ENCODE measurements around the gene DPYSL4.

DNA sequence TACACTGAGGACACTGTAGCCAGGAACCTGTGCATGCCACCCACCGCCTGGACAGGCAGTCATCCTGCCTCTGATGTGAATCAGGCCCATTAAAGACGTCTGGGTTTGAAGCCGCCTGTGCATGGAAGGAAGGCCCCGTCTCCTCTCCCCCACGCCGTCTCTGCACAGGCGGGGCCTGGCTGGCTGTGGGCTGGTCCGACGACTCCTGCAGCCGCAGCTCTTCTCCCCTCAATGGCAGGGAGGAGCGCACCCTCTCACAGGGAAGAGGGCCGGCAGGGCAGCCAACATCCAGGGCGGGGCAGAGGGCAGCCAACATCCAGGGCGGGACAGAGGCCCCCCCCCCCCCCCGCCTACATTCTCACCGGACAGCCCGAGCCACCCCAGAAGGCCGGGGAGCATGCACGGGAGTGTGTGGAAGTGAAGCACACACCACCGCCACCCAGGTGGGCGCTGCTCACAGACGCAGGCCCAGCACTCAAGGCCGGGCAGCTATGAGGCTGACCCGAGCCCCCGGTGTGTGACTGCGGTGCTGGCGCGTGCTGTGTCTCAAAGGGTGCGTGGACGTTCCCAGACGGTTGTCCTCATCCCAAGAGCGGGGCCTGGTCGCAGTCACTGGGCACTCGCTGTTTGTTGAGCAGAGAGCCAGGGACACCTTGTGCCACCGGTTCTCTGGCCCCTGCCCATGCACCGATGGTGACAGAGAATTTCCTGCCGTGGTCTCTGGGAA, 19.1 kb downstream of the DPYSL4 start:
- TF ChIP-seq, protein P1, sequence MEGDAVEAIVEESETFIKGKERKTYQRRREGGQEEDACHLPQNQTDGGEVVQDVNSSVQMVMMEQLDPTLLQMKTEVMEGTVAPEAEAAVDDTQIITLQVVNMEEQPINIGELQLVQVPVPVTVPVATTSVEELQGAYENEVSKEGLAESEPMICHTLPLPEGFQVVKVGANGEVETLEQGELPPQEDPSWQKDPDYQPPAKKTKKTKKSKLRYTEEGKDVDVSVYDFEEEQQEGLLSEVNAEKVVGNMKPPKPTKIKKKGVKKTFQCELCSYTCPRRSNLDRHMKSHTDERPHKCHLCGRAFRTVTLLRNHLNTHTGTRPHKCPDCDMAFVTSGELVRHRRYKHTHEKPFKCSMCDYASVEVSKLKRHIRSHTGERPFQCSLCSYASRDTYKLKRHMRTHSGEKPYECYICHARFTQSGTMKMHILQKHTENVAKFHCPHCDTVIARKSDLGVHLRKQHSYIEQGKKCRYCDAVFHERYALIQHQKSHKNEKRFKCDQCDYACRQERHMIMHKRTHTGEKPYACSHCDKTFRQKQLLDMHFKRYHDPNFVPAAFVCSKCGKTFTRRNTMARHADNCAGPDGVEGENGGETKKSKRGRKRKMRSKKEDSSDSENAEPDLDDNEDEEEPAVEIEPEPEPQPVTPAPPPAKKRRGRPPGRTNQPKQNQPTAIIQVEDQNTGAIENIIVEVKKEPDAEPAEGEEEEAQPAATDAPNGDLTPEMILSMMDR (IDR thresholded peaks at IDR 0.05) = no peak
- no peak for TF ChIP-seq POLR2A (IDR thresholded peaks at IDR 0.05)

Data from lower leg skin (tissue), 3 donors.